ENCODE results near the gene GATA2.

The GATA2 gene

DNA sequence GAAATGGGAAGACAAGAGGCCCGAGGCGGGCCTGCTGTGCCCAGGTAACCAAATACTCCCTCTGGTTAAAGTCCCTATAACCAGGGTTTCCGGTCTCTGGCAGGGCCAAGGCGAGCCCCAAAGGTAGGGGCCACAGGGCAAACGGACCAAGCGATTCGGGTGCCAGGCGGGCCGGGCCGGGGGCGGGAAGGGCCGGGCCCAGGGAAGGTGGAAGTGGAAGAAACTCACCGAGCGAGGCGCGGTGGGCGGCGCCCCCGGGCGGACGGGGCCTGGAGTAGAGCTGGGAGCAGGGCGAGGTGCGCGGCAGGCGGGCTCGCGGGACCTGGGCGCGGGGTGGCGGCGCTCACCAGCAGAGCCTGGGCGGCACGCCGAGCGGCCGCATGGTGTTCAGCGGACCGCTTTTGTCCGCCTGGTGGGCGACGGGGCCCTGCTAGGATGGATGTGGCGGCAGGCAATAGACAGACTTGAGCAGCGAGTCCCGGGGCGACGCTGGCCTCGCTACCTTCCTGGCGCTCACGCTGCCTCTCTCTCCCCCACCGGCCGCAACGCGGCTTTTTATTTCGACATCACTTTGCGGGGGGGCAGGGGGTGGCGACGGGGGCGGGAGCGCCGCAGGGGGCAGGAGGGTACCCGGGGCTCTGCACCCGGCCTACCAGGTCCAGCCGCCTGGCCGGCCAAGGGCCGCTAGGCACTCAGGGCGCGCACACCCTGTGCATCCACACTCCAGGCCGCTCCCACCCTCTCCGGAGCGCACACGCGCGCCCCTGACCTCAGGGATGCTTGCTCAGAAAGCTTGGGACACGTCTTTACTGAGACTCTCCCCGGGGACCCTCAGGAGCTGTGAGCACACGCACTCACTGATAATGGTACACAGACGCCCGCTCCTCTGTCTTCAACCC lies at the start of gene GATA2:
TSS of gene GATA2 (minus strand) at position 531 of the 899 bp plus-strand sequence. CDS start 6,170 bp downstream, outside the sequence.
- DNase-seq (ENCODE audit: low spot score), result no peak

DNA sequence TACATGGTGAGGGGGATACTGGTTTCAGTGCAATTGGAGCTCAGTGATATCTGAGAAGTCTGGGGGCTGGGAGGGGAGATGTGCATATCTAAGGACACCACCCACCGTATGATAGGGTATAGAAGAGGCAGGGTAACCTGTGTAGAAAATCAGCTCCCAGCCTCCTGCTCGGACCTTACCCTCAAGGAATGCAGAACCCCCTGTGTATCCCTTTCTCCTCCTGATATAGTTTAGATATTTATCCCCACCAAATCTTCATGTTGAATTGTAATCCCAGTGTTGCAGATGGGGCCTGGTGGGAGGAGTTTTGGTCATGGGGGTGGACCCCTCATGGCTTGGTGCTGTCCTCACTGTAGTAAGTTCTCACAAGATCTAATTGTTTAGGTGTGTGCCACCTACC lies 48.2 kb upstream of the GATA2 start:
- DNase-seq (ENCODE audit: low spot score), result no peak

DNA sequence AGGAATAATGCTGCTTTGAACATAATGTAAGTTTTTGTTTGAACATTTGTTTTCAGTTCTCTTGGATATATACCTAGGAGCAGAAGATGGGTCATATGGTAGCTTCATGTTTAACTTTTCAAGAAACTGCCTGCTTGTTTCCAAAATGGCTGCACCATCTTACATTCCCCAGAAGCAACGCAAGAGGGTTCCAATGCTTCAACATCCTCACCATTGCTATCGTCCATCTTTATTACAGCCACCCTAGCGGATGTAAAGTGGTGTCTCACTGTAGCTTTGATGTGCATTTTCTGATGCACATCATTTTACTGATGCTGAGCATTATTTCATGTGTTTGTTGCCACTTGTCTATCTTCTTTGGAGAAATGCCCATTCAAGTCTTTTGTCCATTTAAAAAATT lies 46.4 kb upstream of the GATA2 start:
- DNase-seq (ENCODE audit: low spot score), result no peak

DNA sequence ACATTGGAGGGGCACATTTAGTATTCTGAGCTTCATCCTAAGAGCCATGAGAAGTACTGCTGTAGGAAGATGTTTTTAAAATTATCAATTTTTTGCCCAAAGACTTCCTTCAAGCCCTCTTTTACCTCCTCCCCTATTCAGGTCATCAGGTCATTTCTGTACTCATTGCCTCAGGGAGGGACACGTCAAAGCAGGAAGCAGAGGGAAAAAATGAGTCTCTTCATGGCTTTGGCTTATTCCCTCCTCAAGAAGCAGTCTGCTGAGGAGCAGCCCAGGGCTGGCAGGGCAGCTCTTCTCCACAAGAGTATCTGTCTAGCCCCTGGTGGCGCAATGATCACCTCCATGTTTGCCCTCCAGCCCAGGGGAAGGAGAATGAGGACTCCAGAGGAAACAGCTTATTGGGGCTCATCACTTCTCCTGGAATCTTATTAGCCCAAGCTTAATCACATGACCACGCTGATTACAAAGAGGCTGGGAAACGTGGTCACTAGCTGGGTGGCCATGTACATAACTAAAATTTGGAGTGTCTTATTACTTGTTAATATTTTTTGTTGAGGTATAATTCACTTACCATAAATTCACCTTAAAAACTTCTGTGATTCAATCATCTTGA lies 44.2 kb upstream of the GATA2 start:
- DNase-seq (ENCODE audit: low spot score), result no peak

DNA sequence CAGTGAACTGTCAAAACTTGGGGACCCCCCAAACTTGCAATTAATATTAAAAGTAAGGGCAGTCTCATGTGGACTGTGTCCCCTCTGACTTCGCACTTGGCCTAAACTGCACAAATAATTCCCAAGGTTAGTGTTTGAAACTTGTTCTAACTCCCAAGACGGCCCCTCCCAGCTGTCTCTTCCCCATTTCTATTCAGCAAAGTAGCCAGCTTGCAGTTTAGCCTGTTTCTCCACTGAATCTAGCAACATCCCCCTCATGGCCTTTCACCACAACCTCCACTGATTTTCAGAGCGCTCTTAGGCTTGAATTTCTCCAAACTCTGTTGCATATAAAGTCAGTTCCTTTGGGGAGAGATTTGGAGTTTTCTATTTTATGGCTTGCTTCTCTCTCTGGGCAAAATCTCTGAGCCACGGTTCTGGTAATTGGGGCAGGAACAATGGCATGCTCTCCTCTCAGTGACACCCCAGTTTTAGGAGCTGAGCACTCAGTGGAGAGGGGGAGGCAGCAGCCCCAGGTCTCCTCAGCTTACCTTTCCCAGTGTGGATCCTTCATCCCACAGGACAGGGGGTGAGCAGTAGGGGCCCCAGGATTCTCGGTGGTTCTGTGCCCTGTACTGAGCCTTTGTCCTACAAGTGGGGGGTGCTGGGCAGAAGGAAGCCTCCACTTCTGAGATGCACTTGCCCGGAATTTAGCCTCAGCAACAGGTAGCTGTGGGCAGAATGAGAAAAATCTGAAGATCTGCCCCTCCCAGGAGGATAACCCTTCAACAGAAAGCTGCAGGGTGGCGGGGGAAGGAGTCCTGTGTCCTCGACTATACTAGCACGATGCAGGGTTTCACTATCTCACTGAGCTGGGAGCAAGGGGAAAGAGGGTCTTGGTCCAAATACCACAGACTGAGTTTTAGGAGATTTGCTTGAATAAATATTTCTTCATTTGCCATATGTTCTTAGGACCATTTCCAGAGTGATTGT lies 39.3 kb upstream of the GATA2 start:
- DNase-seq (ENCODE audit: low spot score), result no peak

DNA sequence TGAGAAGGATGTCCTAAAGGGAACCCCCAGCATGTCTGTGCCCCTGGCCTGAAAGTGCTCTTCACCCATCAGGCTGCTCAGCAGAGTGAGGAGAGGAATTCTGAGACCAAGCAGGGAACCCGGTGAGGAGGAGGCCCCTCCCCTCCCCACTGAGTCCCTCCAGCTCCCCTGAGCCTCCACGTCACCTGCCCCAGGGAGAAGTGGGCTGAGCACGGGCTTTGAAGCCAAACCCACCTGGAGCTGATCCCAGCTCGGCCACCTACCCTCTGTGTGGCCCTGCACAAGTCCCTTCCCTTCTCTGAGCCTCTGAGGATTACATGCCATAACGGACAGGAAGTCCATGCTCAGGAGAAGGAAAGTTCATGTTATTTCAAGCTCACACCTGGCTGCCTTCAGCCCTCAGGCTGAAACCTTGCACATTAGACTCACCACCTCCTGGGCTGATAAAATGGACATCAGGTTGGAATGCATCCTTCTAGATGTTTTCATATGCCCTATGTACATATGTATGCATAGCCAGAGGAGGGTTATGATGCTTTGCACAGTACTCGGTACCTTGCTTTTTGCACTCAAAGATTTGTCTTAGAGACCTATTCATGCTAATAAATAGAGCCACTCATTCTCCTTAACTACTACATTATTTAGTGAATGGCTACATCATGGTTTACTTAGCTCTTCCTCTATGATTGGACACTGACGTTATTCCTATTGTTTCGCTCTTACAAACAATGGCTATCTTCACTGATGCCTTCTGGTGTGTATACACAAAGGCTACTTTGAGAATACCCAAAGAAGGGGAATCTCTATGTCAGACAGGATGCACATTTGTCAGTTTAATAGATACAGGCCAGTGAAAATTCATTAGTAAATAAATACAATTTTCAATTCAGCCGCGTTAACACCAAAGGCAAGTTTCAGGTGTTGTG lies 31.6 kb upstream of the GATA2 start:
- DNase-seq (ENCODE audit: low spot score), result no peak

DNA sequence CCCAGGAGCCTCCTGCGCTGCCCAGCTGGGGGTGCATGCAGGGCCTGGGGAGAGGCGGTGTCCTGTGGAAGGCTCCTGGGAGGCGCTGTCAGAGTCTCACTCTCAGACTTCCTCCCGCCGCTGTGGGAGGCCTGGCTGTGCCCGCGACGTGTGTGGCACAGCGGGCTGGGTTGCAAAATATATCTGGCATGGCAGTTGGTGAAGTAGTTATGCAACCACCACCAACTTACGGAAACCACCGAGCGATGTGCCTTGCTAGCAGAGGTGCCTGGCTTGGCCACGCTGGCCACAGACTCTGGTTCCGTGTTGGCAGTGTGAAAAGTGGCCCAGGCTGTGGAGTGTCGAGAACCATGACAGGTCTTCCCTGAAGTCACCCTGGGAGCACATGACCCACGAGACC lies 30.6 kb upstream of the GATA2 start:
- no peak for DNase-seq (ENCODE audit: low spot score)

DNA sequence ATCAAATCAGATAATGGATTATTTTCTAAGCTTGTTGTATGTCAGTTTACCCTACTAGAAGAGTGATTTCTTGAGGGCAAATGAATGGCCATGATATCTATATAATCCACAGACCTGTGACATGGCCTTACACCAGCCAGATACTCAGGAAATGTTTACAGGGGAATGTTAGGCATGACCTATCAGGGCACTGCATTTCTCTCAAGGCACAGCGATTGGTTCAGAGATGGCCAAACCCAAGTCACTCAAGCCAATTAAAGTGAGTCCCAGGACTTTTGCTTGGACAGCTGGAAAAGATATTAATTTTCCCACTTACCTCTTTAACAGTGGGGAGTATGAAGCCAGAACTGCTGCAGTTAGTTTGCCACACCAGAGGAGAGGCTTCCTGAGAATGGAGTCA lies 28.7 kb upstream of the GATA2 start:
- no peak for DNase-seq (ENCODE audit: low spot score)

DNA sequence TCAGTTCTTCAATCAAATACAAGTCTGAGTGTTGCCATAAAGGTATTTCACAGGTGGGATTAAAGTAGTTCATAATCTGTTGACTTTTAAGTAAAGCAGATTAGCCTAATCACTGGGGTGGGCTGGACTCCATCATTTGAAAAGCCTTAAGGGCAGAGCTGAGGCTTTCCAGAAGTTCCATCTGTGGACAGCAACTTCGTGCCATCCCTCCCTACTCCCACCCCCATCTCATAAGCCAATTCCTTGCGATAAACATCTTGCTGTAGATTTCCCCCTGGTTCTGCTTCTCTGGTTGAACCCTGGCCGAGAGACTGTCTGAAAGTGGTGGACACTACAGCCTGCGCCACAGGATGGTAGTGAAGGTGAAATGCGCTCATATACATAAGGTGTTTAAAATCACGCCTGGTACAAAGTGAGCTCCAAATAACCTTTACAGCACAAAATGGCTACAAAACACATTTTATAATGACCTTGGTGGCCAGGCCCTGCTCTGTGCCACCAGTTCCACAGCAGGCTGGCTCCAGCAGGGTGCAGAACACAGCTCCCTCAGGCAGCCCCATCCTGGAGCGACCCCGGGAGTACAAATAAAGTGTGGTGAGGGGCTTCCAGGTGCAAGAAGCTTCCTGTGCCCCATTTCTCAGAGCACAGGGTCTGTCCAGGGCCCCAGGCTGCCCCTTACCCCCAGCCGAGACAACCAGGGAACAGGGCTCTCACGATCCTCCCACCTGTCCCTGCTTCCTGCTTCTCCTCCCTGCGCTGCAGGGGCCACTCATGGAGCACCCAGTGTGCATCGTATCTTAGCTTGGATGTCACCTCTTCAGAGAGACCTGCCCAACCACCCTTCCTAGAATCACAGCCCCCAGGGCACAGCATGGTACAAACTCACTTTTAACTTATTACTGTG lies 25.8 kb upstream of the GATA2 start:
- DNase-seq (ENCODE audit: low spot score), result no peak

DNA sequence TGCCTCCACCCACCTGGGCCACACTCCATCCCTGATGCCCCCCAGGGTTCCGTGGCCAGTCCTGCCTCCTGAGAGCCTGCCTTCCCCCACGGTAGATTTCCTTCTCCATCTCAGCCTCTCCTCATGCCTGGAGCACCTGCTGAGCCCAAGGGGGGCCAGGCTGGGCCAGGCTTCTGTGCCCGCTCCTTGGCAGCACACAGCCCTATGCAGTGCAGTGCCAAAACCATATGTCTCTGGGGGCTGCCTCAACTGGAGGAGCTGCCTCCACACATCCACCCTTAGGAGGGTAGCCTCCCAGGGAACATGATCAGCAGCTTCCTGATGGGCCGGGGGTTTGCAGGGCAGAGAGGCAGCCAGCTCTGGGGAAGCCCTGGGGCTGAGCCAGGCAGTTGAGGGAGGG lies 24.6 kb upstream of the GATA2 start:
- no peak for DNase-seq (ENCODE audit: low spot score)

DNA sequence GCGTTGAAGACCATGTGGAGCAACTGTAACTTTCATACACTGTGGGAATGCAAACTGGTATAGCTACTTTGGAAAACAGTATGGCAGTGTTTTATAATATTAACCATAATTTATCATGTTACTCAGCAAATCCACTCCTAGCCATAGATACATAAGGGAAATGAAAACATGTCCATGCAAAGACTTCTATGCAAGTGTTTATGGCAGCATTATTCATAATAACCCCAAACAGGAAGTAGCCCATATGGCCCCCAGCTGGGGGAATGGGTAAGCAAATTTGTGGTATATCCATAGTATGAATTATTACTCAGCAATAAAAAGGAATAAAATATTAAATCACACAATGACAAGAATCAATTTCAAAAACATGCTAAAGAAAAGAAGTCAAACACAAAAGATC lies 23.0 kb upstream of the GATA2 start:
- no peak for DNase-seq (ENCODE audit: low spot score)

DNA sequence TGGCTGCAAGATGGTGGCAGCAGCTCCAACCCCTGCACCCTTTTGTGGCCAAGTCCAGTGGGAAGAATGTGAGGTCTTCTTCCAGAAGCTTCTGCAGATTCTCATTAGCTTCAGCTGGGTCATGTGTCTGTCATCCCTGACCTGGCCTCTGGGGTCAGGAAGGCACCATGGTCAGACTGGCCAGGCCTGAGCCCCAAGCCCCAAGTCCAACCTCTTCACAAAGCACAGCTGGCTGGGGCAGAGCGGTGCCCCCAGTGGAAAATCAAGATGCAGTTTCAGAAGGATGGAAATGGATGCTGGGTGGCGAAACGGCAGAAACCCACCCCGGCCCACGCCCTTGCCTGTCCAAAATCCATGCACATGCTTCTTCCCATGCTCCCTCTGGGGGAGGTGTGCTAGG lies 15.9 kb upstream of the GATA2 start:
- DNase-seq (ENCODE audit: low spot score), result no peak

DNA sequence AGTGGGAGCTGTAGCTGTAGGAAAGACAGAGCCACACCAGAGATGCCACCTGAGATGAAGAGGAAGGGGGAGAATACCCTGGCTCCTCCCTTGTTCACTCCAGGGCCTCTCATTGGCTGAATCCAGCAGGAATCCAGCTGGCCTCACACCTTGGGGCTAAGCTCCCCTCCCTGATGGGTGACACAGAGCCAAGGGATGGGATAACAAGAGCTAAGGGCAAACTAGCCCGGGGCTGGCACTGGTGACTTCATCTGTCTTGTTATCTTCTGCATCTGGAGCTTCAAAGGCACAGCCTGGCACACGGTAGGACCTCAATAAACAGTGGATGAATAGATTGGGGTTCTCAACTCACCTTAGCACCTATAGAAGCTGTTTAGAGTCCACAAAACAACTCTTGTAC lies 13.8 kb upstream of the GATA2 start:
- no peak for DNase-seq (ENCODE audit: low spot score)

DNA sequence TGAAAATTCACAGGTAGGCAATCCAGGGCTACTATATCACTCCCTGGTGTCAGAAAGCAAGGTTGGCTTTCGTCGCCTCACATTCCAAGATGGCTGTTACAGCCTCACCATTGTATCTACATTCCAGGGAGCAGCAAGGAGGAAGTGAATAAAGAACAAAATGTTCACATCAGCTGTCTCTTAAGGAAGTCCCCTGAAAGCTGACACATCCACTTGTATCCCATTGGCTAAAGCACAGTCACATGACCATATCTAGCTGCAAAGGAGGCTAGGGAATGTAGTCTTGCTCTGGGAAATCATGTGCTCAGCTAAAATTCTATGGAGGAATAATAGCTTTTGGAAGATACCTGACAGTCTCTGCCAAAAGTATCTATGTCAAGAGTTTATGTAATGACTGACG lies 12.8 kb upstream of the GATA2 start:
- DNase-seq (ENCODE audit: low spot score), result no peak

DNA sequence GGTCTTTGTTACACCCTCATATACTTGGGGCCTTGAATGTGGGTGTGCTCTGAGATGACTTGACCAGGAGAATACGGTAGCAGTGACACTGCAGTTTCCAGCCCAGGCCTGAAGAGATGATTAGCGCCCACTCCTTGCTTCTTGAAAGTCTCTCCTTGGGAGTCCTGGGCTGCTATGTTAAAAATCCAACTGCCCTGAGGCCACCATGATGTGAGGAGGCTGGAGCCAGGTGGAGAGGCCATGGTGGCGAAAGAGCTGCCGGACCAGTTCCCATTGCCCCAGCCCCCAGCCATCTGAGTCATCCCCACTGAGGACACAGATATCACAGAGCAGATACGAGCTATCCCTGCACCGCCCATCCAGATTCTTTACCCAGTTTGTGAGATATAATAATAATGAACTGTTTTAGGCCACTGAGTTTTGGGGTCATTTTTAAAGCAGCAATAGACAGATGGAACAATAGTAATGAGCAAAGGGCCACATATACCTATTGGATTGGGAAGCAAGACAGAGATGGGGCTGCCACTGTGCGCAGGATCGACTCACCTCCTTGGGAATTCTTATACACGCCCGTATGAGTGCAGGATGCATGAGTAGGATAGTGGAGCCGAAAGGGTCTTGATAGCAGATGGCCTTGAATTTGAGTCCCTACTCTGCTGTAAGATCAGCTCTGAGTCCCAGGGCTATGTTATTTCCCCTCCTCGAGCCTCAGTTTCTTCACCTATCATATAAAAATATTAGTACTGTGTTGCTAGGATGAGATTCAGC lies 12.1 kb upstream of the GATA2 start:
- DNase-seq (ENCODE audit: low spot score), result no peak

DNA sequence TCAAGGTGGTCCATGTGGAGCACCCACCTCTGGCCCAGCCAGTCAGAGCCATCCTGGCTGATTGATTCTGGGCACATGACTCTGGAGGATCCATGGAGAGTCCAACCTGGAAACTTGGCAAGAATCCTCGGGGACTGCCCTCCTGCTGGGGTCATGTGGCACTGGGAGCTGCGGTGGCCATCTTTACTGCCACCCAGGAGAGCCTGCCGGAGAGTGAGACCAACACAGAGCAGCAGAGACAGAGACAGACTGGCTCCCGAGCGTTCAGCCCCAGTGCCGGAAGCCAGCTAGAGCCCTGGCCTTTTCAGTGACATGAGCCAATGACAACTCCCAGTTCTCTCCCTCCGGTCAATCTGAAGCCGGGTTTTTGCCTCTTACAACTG lies 11.5 kb upstream of the GATA2 start:
- no peak for DNase-seq (ENCODE audit: low spot score)

DNA sequence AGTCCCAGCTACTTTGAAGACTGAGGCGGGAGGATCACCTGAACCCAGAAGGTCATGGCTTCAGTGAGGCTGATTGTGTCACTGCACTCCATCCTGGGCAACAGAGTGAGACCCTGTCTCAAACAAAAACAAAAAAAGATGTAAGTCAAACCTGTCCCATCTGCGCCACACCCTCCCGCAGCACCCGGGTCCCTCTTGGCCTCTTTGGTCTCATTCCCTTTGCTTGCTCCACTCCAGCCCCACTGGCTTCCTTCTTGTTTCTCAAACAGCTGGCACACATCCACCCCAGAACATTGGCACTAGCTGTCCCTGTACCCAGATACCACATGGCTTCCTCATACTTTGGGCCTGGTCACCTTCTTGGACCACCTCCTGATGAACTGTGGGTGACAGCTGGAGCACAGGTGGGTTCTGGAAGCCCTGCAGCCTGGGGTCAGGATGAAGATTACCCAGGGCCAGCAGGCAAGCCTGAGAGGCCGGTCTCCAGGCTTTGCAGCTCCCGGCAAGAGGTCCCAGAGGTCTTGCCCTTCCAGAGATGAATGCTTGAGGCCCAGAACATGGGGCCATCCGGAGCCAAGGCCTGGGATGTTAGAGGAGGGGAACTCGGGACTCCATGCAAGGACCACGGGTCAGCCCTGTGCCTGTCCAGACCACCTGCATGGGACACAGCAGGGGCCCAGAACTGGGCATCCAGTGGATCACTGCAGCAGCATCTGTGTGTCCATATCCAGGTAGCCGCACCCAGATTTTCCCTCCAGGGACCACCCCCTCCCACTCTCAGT lies 10.9 kb upstream of the GATA2 start:
- DNase-seq (ENCODE audit: low spot score), result no peak

DNA sequence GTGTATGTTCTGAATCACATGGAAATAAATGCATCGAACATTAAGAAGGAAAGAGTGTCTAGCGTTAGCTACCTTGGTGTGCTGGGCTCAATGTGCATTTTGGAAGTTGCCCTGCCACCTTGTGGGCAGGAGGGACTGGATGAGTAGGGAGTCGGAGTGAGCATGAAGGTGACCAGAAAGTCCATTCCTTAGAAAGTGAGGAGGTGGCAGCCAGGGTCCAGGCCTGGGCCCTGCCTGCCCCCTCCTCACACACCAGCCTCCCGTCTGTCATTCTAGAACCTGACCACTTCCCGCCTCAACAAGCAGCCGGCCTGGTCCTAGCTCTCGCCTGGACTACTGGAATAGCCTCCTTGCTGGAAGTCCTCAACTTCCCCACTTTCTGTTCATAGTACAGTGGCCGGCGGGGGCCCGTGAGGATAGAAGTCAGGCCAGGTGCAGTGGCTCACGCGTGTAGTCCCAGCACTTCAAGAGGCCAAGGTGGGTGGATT lies 10.2 kb upstream of the GATA2 start:
- no peak for DNase-seq (ENCODE audit: low spot score)

DNA sequence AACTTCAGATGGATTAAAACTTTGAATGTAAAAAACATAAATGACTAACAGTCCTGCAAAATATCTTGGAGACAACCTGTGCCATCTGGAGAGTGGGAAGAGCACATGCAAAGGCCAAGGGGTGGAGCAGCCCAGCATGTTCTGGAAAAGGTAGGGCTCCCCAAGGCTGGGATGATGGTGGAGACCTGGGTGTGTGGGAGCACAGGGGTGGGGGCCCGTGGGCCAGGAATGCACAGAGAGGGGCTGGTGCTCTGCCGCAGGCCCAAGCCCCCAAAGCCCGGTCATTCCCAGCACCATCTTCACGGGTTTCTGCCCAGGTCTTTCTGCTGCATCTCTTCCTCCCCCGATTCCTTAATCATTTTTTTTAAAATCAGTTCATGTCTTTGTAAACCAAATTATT lies 9.7 kb upstream of the GATA2 start:
- DNase-seq (ENCODE audit: low spot score), result no peak

Data from cerebellar cortex (tissue), 1 donor.